HG02798 (cell line): Measurements from ENCODE around the gene VWA7.
A peak's percentile ranks its signal among the peaks of the same experiment; 100 is the strongest.
"Not testable (repeated sequence)": the region's sequence is repeated elsewhere in the genome, so short reads cannot be mapped to it uniquely, and the experiment has no call there.

Experiments
- ATAC-seq: cut with Tn5 transposase; IDR thresholded peaks from one replicate; pipeline ENCODE4 v1.9.1; 2021; ENCODE audit warnings: mild to moderate bottlenecking; ENCODE audit not compliant: unreplicated experiment, poor library complexity

The VWA7 gene

GRCh38 chr6:31801031-31801927 lies 24.2 kb upstream of the VWA7 start:
- ATAC-seq, result not testable (repeated sequence)

GRCh38 chr6:31799781-31800180 lies 22.7 kb upstream of the VWA7 start:
- no peak for ATAC-seq

- ATAC-seq, result no peak
Observed at GRCh38 chr6:31797588-31797987, 20.5 kb upstream of the VWA7 start.

- ATAC-seq, result no peak
Observed at GRCh38 chr6:31796993-31797385, 19.9 kb upstream of the VWA7 start.

- ATAC-seq, result peak; percentile 92
Observed at GRCh38 chr6:31795616-31796298, 18.6 kb upstream of the VWA7 start, which contains the start of gene VARS1. VARS1 (minus strand) TSS chr6:31795752; CDS start chr6:31795217, 535 bp downstream.

GRCh38 chr6:31794866-31795615 lies 17.9 kb upstream of the VWA7 start:
- peak; percentile 3 for ATAC-seq

GRCh38 chr6:31794294-31794865 lies 17.3 kb upstream of the VWA7 start:
- no peak for ATAC-seq

GRCh38 chr6:31793927-31794245 lies 16.8 kb upstream of the VWA7 start:
- ATAC-seq, result not testable (repeated sequence)

GRCh38 chr6:31792761-31793171 lies 15.6 kb upstream of the VWA7 start:
- ATAC-seq, result no peak

- ATAC-seq, result no peak
Observed at GRCh38 chr6:31792090-31792374, 14.9 kb upstream of the VWA7 start.

GRCh38 chr6:31791324-31792089 lies 14.4 kb upstream of the VWA7 start:
- no peak for ATAC-seq

- no peak for ATAC-seq
Observed at GRCh38 chr6:31785475-31785874, 8.3 kb upstream of the VWA7 start.

- ATAC-seq, result no peak
Observed at GRCh38 chr6:31784098-31784925, 7.2 kb upstream of the VWA7 start.

- no peak for ATAC-seq
Observed at GRCh38 chr6:31782126-31782855, 5.2 kb upstream of the VWA7 start.

- no peak for ATAC-seq
Observed at GRCh38 chr6:31781244-31782125, 4.4 kb upstream of the VWA7 start.

- no peak for ATAC-seq
Observed at GRCh38 chr6:31780507-31781243, 3.5 kb upstream of the VWA7 start.

- ATAC-seq, result no peak
Observed at GRCh38 chr6:31779908-31780307, 2.8 kb upstream of the VWA7 start.
